IMR-90 (cell line): Measurements from ENCODE around the gene ST6GALNAC5. TPM values are rescaled to one million over a fixed set of nuclear protein-coding genes. Genes with fewer than 3 reads are reported as not detected.

Experiments used
- ATAC-seq: fragments of 200-7000 bp; cut with Tn5 transposase; 2 replicates; pipeline ENCODE4 v1.9.1; 2020; ENCODE audit warnings: low read depth, mild to moderate bottlenecking, moderate library complexity
- BruUV-seq: library from RNA; stranded (reverse); fragments of 400-500 nt; replicated peaks from 2 replicates; lab custom pipeline; 2021; lab: Mats Ljungman, UMichigan
- CTCF ChIA-PET: fragments of 300-600 bp; formaldehyde crosslinking; extraction: SDS; loops from one replicate; lab custom pipeline; 2021; ENCODE audit warnings: antibody characterized with exemption; lab: Yijun Ruan, JAX
- POLR2A ChIA-PET: fragments of 300-600 bp; sonication (Branson Sonifier 250); formaldehyde crosslinking; loops from one replicate; lab custom pipeline; 2022; ENCODE audit warnings: antibody characterized with exemption; ENCODE audit not compliant: unreplicated experiment; lab: Charles Lee
- DNase-seq: peaks from one replicate; pipeline ENCODE4 v3.0.0; 2013
- H2AFZ ChIP-seq: replicated peaks from 2 replicates; pipeline ENCODE3; 2013; ENCODE audit warnings: low read length, mild to moderate bottlenecking; ENCODE audit not compliant: poor library complexity
- H2AK5ac ChIP-seq: 2 replicates; pipeline ENCODE4 v1.6.1; 2013; ENCODE audit warnings: low read depth, low read length, inconsistent platforms
- H2AK9ac ChIP-seq: replicated peaks from 2 replicates; pipeline ENCODE3; 2013; ENCODE audit warnings: mild to moderate bottlenecking, low read depth, low read length, moderate library complexity; ENCODE audit not compliant: poor library complexity
- H2BK120ac ChIP-seq: 2 replicates; pipeline ENCODE4 v1.6.1; 2013; ENCODE audit warnings: low read depth, low read length, inconsistent platforms
- H2BK15ac ChIP-seq: 3 replicates; pipeline ENCODE4 v1.6.1; 2013; ENCODE audit warnings: low read depth, low read length, inconsistent platforms
- H2BK20ac ChIP-seq: 2 replicates; pipeline ENCODE4 v1.6.1; 2013; ENCODE audit warnings: low read depth, mild to moderate bottlenecking, inconsistent platforms, low read length, moderate library complexity
- H2BK5ac ChIP-seq: 2 replicates; pipeline ENCODE4 v1.6.1; 2013; ENCODE audit warnings: mild to moderate bottlenecking, low read depth, low read length, inconsistent platforms; ENCODE audit not compliant: poor library complexity, severe bottlenecking
- H3K14ac ChIP-seq: replicated peaks from 2 replicates; pipeline ENCODE4 v1.6.1; 2013; ENCODE audit warnings: low read depth, low read length, inconsistent platforms
- H3K18ac ChIP-seq: 2 replicates; pipeline ENCODE4 v1.6.1; 2013; ENCODE audit warnings: low read depth, low read length, control low read depth
- H3K23ac ChIP-seq: 2 replicates; pipeline ENCODE4 v1.6.1; 2013; ENCODE audit warnings: low read depth, low read length, inconsistent platforms
- H3K27ac ChIP-seq: 2 replicates; pipeline ENCODE4 v1.5.1; 2013; ENCODE audit warnings: mild to moderate bottlenecking, control low read depth, low read length; ENCODE audit not compliant: insufficient read depth
- H3K27me3 ChIP-seq: 2 replicates; pipeline ENCODE4 v1.6.1; 2013; ENCODE audit warnings: low read length; ENCODE audit not compliant: control insufficient read depth, insufficient read depth
- H3K36me3 ChIP-seq: 2 replicates; pipeline ENCODE4 v1.6.1; 2013; ENCODE audit warnings: low read length, mixed read lengths; ENCODE audit not compliant: control insufficient read depth, insufficient read depth
- H3K4ac ChIP-seq: 2 replicates; pipeline ENCODE4 v1.6.1; 2013; ENCODE audit warnings: low read depth, low read length, inconsistent platforms
- H3K4me1 ChIP-seq: 2 replicates; pipeline ENCODE4 v1.6.1; 2013; ENCODE audit warnings: low read length, mixed read lengths; ENCODE audit not compliant: control insufficient read depth, insufficient read depth
- H3K4me2 ChIP-seq: 2 replicates; pipeline ENCODE4 v1.6.1; 2013; ENCODE audit warnings: low read depth, mild to moderate bottlenecking, control low read depth, low read length, moderate library complexity
- H3K4me3 ChIP-seq: 2 replicates; pipeline ENCODE4 v1.5.1; 2013; ENCODE audit warnings: low read depth, mild to moderate bottlenecking, control low read depth, low read length, moderate library complexity; ENCODE audit not compliant: insufficient read depth
- H3K56ac ChIP-seq: 2 replicates; pipeline ENCODE4 v1.6.1; 2013; ENCODE audit warnings: low read length, inconsistent platforms; ENCODE audit not compliant: insufficient read depth; ENCODE audit errors: extremely low read depth
- H3K79me1 ChIP-seq, 2 experiments: 2 replicates each; pipeline ENCODE4 v1.6.1; 2013; ENCODE audit warnings: low read length in 2 of 2, inconsistent platforms in 1 of 2, low read depth in 1 of 2
- H3K9ac ChIP-seq: 2 replicates; pipeline ENCODE4 v1.6.1; 2013; ENCODE audit warnings: low read depth, low read length, control low read depth
- H3K9me1 ChIP-seq: 2 replicates; pipeline ENCODE4 v1.6.1; 2013; ENCODE audit warnings: low read length, inconsistent platforms; ENCODE audit not compliant: insufficient read depth
- H3K9me3 ChIP-seq: 2 replicates; pipeline ENCODE4 v1.6.1; 2013; ENCODE audit warnings: low read length; ENCODE audit not compliant: control insufficient read depth, insufficient read depth
- H4K20me1 ChIP-seq: 2 replicates; pipeline ENCODE4 v1.6.1; 2013; ENCODE audit warnings: low read length, inconsistent platforms; ENCODE audit not compliant: insufficient read depth
- H4K5ac ChIP-seq: 2 replicates; pipeline ENCODE4 v1.6.1; 2013; ENCODE audit warnings: mild to moderate bottlenecking, low read depth, low read length, control low read depth
- H4K8ac ChIP-seq, 2 experiments: 2 replicates each; pipeline ENCODE4 v1.6.1; 2013; ENCODE audit warnings: low read depth in 2 of 2, low read length in 2 of 2, control low read depth in 1 of 2, inconsistent platforms in 1 of 2
- H4K91ac ChIP-seq: 2 replicates; pipeline ENCODE4 v1.6.1; 2013; ENCODE audit warnings: low read depth, low read length, inconsistent platforms; ENCODE audit not compliant: insufficient read depth
- BHLHE40 ChIP-seq: fragments of 150-350 bp; IDR thresholded peaks from 2 replicates; pipeline ENCODE4 v1.6.1; 2016; ENCODE audit warnings: mild to moderate bottlenecking, low read depth, low read length
- CEBPB ChIP-seq: IDR thresholded peaks from 2 replicates; pipeline ENCODE4 v1.6.1; 2012; ENCODE audit warnings: low read depth, low read length, improper control_type of control experiment
- CHD1 ChIP-seq: IDR thresholded peaks from 2 replicates; pipeline ENCODE4 v1.6.1; 2012; ENCODE audit warnings: low read depth, low read length, improper control_type of control experiment
- CTCF ChIP-seq: conservative IDR thresholded peaks from 2 replicates; pipeline ENCODE4 v1.5.1; 2012; ENCODE audit warnings: mild to moderate bottlenecking, low read depth, low read length, improper control_type of control experiment
- ELK1 ChIP-seq: fragments of 150-350 bp; IDR thresholded peaks from 2 replicates; pipeline ENCODE4 v1.6.1; 2016; ENCODE audit warnings: low read depth, mild to moderate bottlenecking, low read length, moderate library complexity, borderline replicate concordance
- FOS ChIP-seq: fragments of 150-350 bp; IDR thresholded peaks from 2 replicates; pipeline ENCODE4 v1.6.1; 2016; ENCODE audit warnings: low read depth, low read length
- MAFK ChIP-seq: IDR thresholded peaks from 2 replicates; pipeline ENCODE4 v1.6.1; 2012; ENCODE audit warnings: low read depth, low read length, improper control_type of control experiment
- MAZ ChIP-seq: IDR thresholded peaks from 2 replicates; pipeline ENCODE4 v1.6.1; 2012; ENCODE audit warnings: low read depth, mild to moderate bottlenecking, low read length, improper control_type of control experiment, moderate library complexity, borderline replicate concordance
- MXI1 ChIP-seq: IDR thresholded peaks from 2 replicates; pipeline ENCODE4 v1.6.1; 2012; ENCODE audit warnings: low read depth, mild to moderate bottlenecking, low read length, moderate library complexity, borderline replicate concordance
- NFE2L2 ChIP-seq: fragments of 150-350 bp; IDR thresholded peaks from 2 replicates; pipeline ENCODE4 v1.6.1; 2016; ENCODE audit warnings: low read depth, mild to moderate bottlenecking, low read length
- POLR2A ChIP-seq: IDR thresholded peaks from 2 replicates; pipeline ENCODE4 v1.6.1; 2012; ENCODE audit warnings: mild to moderate bottlenecking, low read depth, low read length
- RAD21 ChIP-seq: IDR thresholded peaks from 2 replicates; pipeline ENCODE4 v1.6.1; 2012; ENCODE audit warnings: low read length, improper control_type of control experiment
- RCOR1 ChIP-seq: IDR thresholded peaks from 2 replicates; pipeline ENCODE4 v1.6.1; 2012; ENCODE audit warnings: mild to moderate bottlenecking, low read length, improper control_type of control experiment; ENCODE audit not compliant: insufficient replicate concordance
- RFX5 ChIP-seq: IDR thresholded peaks from 2 replicates; pipeline ENCODE4 v1.8.0; 2012; ENCODE audit warnings: low read depth, mild to moderate bottlenecking, low read length, moderate library complexity
- SMC3 ChIP-seq: fragments of 150-350 bp; IDR thresholded peaks from 2 replicates; pipeline ENCODE4 v1.6.1; 2016; ENCODE audit warnings: low read depth, mild to moderate bottlenecking, antibody characterized with exemption, low read length, moderate library complexity
- WGBS, 2 experiments: methylation state at CpG; one replicate each; pipeline versions ENCODE4 v1.1.5 to v1.1.7; 2013; ENCODE audit warnings: missing lambda C conversion rate in 2 of 2; ENCODE audit not compliant: insufficient read length in 1 of 2; ENCODE audit errors: extremely low coverage in 2 of 2; 5-methylcytosine and 5-hydroxymethylcytosine counted together
- dilution Hi-C: fragments of 300-500 bp; cut with HindIII; formaldehyde crosslinking; loops from one replicate; pipeline ENCODE4 v1.14.3; 2018; ENCODE audit warnings: low sequenced_read_pairs; ENCODE audit not compliant: unreplicated experiment
- in situ Hi-C: fragments of 300-500 bp; cut with MboI; formaldehyde crosslinking; loops from 3 replicates; pipeline ENCODE4 v1.14.3; 2019; ENCODE audit warnings: low sequenced_read_pairs, inconsistent platforms, mixed read lengths
- intact Hi-C: fragments of 100-400 bp; cut with micrococcal nuclease; formaldehyde crosslinking; loops from 2 replicates; pipeline ENCODE4 v1.10.0; 2022
- polyA plus RNA-seq, 3 experiments: library from polyadenylated mRNA; depleted of rRNA; stranded (reverse); fragments of >200 nt; gene quantifications; 2 replicates each; pipeline ENCODE4 v1.2.3, GENCODE V29; 2012; ENCODE audit warnings: low replicate concordance in 1 of 3
- total RNA-seq: library from RNA; depleted of rRNA; stranded (reverse); fragments of >200 nt; gene quantifications from 2 replicates; pipeline ENCODE4 v1.2.3, GENCODE V29; 2012

ST6GALNAC5 gene
- total and polyA plus RNA-seq, 2 of the 4 experiments (the other 2 are of a cell fraction) = 3.4 to 4.0 TPM

GRCh38 chr1:76919085-76919484 is 51.8 kb downstream of the ST6GALNAC5 start (continued):
- TF ChIP-seq CHD1 = no peak
- no peak for TF ChIP-seq MAFK
- TF ChIP-seq RAD21 = no peak
- no peak for TF ChIP-seq RFX5
- TF ChIP-seq FOS = no peak

- no TSS peak for BruUV-seq
- no peak overlapping the region for H4K8ac ChIP-seq
- dilution Hi-C loops (no loop called here), in situ Hi-C loops (no loop called here), intact Hi-C loops (no loop called here)
- no peak overlapping the region for H3K23ac ChIP-seq
- H3K4me2 ChIP-seq = no peak overlapping the region
- no peak overlapping the region for H2BK5ac ChIP-seq
- H2AK5ac ChIP-seq = no peak overlapping the region
- H3K4ac ChIP-seq = no peak overlapping the region
- ATAC-seq (no peak), DNase-seq (no peak)
- CTCF ChIA-PET = no interaction called here
- H4K91ac ChIP-seq = no peak overlapping the region
- no peaks in the 10 kb centered on the region for H3K4me1 ChIP-seq
- no peak overlapping the region for H2BK20ac ChIP-seq
- no peak overlapping the region for H2AK9ac ChIP-seq
- no peaks in the 10 kb centered on the region for H3K36me3 ChIP-seq
- H2BK15ac ChIP-seq = no peak overlapping the region
- no peaks in the 10 kb centered on the region for H3K9me1 ChIP-seq
- no CpG with 5 or more reads among the region's 3 CpGs for WGBS, 2 experiments
- POLR2A ChIA-PET = no interaction called here
- H2BK120ac ChIP-seq = no peak overlapping the region
- no peaks in the 10 kb centered on the region for H4K20me1 ChIP-seq
- H3K14ac ChIP-seq = no peak overlapping the region
- no peak overlapping the region for H2AFZ ChIP-seq
- H3K56ac ChIP-seq = no peak overlapping the region
- H3K4me3 ChIP-seq = no peak overlapping the region
- H3K27ac ChIP-seq = no peak overlapping the region
- H4K5ac ChIP-seq = no peak overlapping the region
- peaks cover 2% of the 10 kb centered on the region; the same call in 1 of the 2 replicates for H3K27me3 ChIP-seq
- no peak overlapping the region for H3K18ac ChIP-seq
- TF ChIP-seq RCOR1 (no peak), FOS (no peak), MXI1 (no peak), SMC3 (no peak), CEBPB (no peak), ELK1 (no peak), POLR2A (no peak), CTCF (no peak), MAFK (no peak), MAZ (no peak), NFE2L2 (no peak), RAD21 (no peak), BHLHE40 (no peak)
- H3K79me1 ChIP-seq = no peaks in the 10 kb centered on the region
- no peak overlapping the region for H3K9ac ChIP-seq
- no peaks in the 10 kb centered on the region for H3K9me3 ChIP-seq
Observed at GRCh38 chr1:76921590-76921989, 54.3 kb downstream of the ST6GALNAC5 start.
